HG03558 (cell line): ENCODE data around the gene MTA2.

Source experiments
- ATAC-seq: cut with Tn5 transposase; IDR thresholded peaks from one replicate; pipeline ENCODE4 v1.9.1; 2021; ENCODE audit warnings: moderate number of reproducible peaks; ENCODE audit not compliant: unreplicated experiment; ENCODE audit errors: extremely low read depth

Gene MTA2

DNA sequence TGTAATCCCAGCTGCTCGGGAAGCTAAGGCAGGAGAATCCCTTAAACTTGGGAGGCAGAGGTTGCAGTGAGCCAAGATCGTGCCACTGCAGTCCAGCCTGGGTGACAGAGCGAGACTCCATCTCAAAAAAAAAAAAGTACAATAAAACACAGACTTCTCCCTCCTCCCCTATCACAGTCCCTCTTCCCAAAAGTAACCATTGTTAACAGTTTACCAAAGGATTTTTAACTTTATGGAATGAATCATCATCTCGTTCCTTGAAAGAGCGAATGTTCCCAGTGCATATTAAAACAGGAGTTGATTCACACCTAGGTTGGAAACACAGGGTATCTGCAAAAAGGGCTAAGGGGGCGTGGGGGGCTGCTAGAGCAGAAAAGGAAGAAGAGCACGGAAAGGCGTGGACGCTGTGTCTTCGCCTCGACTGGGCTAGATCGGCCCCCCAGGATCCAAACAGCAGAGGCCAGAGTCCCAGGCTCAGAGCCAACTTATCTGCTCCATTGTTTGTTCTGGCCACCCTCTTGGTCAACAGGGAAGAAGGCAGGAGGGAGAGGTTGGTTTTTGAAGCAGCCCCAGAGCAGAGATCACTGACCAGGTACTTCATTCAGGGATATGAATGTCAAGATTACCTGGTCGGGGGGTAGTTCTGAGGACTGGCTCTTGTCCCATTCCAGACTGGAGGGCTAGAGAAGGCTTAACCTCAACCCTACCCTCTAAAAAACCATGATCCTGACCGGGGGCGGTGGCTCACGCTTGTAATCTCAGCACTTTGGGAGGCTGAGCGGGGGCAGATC, 52.9 kb downstream of the MTA2 start:
- no peak for ATAC-seq

DNA sequence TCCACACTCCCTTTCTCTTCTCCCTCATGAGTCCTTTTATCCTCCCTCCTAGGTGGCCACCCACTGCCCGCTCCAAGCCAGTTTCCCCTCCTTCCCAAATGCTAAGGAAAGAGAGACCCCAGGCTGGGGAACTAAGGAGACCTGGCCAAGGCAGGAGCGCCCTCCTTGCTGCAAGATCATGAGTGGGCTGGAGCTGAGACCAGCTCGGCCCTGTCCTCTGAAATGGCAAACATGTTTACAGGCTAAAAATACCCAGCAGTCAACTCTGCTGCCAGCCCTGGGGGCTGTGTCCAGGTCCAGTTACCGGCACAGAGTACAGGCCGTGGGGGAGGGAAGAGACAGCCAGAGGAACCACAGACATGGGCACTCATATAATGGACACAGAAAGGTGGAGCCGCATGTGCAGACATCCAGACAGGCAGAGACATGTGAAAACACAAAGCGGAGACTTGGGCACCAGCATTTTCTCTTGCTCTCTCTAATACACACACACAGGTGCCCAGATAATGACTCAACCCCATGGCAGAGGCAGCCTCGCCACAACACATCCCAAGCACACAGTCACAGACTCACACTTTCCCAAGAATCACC, 53.9 kb downstream of the MTA2 start:
- ATAC-seq: no peak

DNA sequence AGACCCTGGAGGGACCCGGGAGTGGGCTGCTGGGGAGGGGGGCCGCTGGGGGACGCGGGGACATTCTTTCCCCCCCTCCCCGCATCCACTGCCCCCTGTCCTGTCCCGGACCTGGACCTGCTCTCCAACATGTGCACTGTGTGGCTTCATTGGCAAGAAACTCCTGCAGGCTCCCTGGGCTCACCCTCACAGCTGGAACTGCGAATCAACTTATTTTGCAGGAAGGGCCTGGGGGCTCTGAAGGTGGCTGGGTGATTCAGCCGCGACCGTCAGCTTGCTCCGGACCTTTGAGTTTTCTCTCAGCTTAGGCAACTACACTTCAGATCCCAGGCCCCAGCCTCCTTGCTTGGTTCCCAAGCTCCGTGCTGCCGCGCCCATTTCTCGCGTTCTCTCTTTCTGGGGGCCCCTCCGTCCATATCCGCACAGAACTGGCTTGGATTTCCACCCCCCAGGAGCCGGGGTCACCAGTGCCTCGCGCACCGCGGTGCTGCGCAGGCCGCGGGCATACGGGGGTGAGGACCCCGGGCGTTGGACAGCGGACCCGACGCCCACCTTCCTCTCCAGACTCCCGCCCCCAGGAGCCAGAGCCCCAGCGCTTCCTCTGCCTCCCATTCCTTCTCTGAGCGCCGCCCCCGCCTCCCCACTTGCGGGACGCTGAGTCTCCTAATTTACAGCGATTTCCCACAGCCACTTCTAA, 54.6 kb downstream of the MTA2 start:
- no peak for ATAC-seq

GRCh38 chr11:62546244-62546928, 55.3 kb downstream of the MTA2 start, which contains the start of gene AHNAK:
TSS of gene AHNAK (minus strand) at chr11:62546806. CDS start at chr11:62536098, 10,708 bp downstream.
- no peak for ATAC-seq

DNA sequence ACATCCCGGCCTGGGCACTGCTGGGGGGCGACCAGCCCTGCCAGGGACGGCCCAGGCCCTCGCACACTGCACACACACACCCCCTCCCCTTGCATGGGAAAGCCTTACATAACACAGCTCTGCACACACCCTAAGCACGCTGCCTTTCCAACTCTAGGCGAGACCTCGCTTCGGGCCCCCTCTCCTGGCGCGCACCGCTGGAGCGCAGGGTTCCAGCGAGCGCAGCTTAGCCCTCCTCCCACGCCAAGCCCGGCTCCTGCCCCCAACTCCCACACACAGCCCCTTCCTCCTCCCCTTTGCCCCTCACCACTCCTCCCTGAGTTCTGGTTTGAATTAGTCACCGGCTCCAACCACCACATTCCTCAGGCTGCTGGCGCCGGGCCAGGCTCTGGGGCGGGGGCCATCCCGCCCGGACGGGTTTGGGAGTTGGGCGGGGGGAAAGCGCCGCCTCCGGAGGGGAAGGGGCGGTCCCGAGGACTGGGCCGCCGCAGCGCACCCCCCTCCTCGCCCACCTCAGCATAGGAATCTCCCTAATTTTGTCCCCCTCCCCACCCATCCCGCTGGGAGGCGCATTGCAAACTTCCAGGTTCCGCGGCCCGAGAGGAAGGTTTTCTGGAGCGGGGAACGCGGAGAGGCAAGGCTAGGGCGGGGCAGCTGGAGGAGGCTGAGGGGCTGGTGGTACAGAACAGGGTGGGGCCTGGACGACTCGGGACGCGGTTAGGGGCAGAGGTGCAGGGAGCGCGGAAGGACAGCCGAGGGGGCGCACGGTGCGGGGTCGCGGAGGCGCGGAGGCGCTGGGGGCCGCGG, 56.0 kb downstream of the MTA2 start:
- ATAC-seq: no peak

- ATAC-seq: no peak
Measured at GRCh38 chr11:62544581-62545436, 56.9 kb downstream of the MTA2 start.

DNA sequence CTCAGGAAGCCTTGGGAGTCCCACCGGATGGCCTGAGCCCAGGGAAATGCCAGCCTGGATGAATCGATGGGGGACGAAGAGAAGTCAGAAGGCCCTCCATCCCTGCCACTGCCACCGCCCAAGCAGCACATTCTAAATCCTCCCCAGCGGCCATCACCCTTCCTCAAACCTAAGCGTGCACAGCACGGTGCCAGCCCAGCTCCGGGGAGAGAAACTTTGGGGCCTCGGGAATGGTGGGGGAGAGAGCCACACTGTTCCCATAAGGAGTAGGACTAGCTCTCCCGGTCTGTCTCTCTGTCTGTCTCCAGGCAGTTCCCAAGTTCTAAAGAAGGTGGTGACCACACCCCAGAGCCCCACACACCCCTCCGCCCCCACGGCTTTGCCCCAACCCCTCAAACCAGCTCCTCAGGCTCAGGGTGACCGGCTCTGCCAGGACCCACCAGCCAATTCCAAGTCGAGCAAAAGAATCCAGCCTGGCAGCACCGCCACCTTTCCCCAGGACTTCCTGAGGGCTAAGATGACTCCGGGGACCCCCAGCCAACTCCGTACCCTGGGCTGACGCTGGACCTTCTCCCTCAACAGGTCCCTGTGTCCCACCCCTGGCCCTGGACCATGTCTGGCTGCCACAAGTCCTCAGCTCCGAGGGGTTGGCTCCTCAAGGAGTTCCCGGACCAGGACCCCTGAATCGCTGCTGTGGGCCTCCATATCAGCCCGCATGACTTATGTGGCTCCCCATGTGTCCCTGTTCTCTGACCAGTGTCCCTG, 57.8 kb downstream of the MTA2 start:
- ATAC-seq: no peak
